HG03520 (cell line): ENCODE results near the gene LMOD3.

Source experiments
- ATAC-seq: cut with Tn5 transposase; IDR thresholded peaks from one replicate; pipeline ENCODE4 v1.9.1; 2021; ENCODE audit warnings: mild to moderate bottlenecking, moderate library complexity; ENCODE audit not compliant: unreplicated experiment

The LMOD3 gene

DNA sequence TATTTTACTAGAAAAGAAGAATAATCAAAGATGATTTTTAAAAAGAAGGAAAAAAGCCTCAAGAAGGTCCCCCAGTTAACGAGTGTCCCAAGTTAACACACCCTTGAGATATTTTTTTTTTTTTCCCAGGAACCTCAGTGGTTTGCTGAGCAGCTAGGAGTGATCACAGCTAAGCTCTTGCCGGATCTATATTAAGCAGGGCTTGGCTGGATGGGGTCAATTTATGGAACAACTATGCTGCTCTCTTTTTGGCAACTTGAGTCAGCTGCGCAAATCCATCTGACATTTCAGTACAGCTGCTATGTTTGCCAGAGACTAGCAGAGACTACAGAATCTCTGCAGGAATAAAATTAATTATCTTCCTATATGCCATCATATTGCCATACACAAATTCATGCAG is at the start of gene LMOD3:
Gene LMOD3, minus strand, starts transcription at position 193 of the 400 bp plus-strand sequence. CDS start 209 bp downstream, outside the sequence.
- ATAC-seq: no peak

DNA sequence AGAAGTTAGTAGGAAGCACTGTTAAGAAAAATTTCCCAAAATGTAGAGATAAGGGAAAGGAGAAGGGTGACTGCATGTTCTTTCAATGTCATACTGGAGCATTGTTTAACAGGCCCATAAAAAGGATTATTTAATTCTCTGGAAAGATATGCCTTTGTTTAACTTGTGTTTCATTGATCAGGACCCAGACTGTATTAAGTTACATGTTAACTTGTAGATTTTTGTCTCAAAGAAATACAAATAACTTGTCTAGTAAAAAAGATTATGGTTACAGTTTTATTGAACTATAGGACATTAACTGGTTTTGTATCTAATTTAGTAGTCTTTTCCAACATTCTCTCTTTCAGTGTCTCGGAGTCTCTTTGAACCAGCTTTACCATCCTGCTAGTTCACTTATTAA is 49.7 kb upstream of the LMOD3 start:
- no peak for ATAC-seq

DNA sequence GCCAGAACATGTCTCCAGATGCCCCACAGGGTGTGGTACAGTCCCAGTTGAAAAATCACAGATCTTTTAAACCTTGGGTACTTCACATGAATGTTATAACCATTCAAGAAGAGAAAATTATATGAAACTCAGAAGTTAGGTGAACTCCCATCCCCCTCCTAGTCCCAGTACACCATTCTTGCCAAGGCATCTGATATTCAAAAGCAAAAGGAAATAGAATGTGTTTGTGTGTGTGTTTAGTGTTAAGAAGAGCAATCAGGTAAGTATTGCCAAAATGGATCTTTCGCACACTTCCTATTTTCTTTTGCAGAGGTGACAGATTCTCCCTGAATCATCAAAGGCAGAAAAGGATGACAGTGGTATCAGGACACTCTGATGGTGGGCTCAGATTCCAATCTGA is 44.1 kb upstream of the LMOD3 start:
- ATAC-seq: no peak

DNA sequence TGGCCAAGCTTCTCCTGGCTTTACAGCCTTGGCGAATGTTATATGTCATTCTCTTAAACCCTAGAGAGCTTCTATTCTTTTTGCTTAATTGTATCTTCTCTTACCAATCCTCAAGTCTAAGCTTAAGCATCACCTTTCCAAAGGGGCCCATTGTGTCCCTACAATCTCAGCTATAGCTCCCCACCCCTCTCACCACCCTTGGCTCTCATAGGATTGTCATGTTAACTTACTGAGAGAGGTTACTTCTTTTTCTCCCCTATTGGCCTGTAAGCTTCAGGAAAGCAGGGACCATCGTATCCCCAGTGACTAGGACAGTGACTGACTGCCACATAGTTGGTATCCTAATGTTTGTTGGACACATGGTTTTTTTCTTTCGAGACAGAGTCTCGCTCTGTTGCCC is 43.3 kb upstream of the LMOD3 start:
- ATAC-seq: no peak

DNA sequence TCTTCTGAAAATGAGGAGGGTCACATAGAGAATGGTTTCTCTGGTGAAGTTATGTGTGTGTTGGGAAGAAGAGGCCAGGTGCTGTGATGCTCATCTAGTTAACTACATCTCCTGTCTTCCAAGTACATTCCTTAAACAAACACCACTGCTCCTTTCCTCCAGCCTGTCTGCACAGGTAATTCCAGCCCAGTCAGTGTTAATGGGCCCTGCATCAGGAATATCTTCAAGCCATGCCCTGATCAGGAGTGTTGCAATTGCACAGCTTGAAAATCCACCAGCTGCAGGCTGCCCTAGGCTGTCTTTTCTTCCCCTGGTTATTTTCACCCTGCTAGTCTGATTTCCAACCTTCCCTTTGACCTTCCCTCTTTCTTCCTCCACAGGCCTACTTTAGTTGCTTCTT is 41.9 kb upstream of the LMOD3 start:
- no peak for ATAC-seq

DNA sequence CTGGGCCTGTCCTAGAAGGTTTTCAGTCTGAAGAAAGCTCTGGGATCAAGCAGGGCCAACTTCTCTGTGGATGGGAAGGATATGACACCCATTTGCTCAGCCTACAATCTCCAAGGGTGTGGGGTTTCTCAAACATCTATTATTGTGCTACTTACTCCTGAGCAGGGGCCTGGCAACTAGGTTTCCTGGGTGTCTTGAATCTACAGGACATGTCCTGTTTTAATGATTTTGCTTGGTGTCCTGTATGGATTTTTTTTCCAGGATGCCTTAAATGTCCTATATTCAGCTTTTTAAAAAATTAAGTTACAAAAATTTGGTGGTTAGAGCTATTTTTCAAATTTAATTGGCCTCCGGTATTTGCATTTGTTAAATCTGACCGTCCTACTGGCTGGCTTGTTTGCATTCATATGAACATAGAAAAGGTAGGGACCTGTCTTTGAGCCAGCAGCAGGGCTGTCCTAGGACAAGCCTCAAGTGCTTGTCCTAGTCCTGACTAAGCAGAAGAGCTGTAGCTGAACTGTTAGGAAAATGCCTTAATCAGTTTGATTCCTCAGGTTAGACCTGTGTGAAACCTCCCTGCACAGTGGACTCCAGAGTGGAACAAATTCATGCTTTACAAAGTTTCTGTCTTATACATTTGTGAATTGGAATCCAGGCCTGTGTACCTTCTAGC is 40.0 kb upstream of the LMOD3 start:
- ATAC-seq: no peak

DNA sequence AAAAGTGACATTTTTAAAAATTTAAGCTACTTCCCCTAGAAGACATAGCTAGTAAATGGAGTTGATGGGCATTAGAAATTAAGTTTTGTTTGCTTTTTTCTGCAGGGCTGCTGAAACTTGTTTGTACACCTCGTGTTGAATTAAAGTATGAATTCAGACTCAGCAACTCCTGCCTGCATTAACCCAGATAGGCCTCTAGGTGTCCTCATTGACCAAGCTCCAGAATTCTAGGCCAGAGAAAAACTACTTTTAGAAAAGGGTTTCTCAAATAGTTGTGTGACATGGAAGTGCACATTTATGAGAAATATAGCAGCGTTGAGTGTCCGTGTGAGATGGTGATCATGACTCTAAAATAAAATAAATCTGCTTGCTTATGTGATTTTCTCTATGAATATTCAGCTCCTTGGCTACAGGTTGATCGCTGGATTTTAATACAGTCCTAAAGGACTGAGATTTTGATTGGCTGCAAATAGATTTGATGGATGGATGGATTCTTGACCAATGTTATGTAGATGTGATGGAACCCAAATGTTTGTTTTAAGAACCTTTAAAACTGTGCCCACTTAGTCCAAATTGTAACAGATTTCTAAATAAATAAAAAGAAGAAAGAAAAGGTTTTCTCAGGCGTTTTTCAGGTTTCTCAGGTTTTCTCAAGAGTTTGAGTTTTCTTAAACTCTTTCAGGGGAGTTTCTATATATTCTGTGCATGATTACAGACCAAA is 39.4 kb upstream of the LMOD3 start:
- no peak for ATAC-seq

DNA sequence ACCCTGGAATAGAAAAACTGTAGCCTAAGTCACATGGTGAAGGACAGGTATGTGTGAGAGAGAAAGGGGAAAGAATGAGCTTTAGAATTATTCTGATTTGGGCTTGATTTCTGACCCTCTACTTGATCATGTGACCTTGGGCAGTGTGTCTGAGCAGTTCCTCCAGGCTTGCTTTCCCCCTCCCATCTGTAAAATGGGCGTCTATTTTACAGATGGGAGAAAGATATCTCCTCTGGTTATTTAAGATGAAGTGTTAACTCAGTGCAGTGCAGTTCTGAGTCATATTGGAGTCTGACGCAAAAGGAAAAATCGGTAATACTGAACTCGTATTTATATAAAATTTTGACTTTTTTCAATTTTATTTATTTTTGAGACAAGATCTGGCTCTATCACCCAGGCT is 38.1 kb upstream of the LMOD3 start:
- no peak for ATAC-seq

DNA sequence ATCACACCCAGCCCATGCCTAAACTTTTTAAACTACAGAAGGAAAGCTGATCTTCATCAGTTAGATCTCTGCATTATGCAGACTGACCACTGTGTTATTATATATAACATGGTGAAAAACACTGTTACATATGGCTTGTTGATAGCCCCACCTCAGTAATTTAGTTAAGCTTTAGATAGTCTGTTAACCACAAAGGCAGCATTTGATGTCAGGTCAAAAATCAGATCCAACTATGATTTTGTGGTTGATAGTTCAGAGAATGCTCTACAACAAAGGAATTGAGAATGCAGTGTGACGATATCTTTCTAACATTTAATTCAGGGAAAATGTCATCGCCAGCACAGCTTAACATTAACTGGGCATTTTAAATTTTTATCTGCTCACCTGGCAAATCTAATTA is 37.7 kb upstream of the LMOD3 start:
- no peak for ATAC-seq

DNA sequence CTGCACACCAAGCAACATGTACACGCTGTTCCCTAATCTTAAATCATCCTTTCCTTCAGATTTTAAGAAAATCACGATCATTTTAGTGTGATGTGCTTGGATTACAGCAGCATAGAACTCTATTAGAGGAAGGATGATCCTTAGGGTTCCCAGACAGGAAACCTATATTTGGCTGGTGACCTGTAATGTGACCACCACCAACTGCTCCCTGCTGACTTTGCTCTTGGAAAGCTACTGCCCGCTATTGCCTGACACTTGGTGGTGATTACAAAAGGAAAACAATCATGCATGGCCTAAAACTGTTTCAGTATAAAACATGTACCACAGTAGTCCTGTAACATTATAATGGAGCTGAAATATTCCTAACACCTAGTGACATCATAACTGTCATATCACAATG is 27.2 kb upstream of the LMOD3 start:
- no peak for ATAC-seq

DNA sequence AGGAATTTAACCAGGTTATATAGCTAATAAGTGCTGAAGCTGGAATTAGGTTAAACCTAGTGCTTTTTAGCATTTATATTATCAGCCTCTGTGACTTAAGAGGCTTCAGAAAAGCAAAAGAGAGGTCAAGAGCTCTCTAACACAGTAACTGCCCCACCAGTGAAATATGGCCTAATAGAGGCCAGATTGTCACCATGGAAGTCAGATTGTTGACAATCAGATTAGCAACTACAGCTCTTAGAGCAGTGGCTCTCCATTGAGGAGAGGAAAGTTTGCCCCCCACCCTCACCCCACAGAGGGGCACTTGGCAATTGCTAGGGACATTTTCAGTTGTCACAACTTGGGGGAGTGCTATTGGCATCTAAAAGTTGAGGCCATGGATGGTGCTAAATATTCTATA is 23.3 kb upstream of the LMOD3 start:
- ATAC-seq: no peak

DNA sequence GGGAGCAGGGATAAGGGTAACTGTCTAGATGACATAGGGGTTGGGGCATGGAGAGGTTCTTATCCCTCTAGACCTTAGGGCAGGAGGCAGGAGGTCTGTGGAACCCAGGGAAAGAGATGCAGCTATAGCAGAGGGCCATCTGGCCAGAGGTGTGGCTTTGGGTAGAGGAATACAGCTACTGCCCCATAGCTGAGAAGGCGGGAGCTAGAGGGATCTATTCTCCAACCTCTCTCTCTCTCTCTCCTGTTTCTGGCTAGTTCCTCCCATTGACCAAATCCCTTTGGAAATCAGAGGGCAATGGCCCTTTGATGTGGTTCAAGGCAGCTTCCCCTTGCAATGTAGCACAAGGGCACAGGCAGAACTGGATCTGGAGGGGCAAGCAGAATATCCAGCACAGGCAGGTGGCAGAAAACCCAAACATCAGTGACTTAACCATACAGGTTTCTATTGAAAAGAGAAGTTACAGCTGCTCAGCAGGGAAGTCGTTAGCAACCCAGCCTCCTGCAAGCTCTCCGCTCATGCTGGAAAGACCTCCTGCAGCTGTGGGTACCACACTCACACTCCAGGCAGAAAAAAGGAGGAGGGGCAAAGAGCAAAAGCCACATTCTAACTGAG is 22.3 kb upstream of the LMOD3 start:
- ATAC-seq: no peak

DNA sequence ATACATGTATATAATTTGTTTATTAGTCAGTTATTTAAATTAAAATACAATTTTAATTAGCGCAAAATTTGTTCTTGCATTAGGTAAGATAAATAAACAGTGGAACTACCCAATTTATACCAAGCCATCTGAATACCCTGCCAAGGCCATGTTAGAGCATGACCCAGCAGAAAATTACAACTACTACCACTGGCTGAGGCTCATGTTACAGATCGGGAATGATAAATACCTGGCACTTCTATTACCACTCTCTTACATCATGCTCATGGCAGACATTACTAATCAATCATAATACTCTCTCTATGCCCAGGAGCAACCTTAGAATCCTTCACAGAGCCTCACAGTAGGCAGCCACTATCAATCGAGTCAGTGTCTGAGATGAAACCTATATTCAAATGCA is 21.2 kb upstream of the LMOD3 start:
- ATAC-seq: no peak

DNA sequence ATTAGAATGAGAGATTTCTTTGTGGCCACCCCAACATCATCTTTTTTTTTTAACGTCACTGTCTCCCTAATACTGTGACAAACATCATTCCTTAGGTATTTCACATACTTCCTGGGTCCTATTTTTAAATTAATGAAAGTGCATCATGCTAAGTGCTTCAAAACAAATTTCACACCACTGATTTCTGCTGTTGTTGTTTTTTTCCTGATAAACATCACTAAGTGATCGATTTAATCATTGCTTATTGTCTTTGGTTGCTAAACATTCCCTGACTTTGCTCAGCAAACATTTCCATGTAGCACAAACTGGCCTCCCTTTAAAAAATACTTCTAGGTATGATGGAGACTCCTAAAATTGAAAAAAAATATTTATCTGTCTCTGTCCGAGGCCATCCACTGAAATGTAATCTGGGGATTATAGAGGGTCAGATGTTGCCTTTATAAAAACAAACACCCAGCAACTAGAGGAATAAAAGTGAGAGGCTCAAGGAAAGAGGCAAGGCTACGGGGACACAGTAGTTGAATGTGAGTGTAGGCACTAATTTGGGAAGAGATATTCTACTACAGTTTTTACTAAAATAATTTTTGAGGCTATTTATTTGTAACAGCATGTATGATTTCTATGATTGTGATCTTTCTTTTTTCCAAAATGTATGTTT is 20.5 kb upstream of the LMOD3 start:
- no peak for ATAC-seq

DNA sequence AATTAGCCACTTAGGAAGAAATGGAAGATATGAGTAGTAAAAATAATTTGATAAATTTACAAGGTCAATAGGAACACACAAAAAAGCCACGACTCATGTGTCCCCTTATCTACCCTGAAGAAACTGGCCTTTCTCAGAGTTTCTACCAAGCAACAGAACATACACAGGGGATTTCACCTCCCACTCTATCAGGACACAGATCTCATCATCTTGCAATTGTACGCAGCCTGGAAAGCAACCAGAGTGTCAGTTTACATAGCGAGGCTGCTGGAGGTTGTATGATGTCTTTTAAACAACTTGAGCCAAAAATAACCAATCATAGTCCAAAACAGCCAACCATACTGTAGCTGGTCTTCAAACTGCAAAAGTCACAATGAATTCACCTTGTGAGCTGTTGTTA is 19.7 kb upstream of the LMOD3 start:
- ATAC-seq: no peak

DNA sequence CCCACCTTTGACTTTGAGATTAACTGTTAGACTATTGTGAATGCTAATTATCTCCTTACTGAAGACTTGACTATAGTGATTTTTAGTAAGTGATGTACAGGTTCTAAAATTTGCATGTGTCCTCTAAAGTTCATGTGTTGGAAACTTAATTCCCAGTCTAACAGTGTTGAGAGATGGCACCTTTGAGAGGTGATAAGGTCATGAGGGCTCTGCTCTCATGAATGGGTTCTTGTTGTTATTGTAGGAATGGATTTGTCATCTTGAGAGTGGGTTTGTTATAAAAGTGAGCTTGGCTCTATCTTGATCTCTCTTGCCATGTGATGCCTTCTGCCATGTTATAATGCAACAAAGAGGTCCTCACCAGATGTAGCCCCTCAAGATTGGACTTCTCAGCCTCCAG is 18.9 kb upstream of the LMOD3 start:
- no peak for ATAC-seq

DNA sequence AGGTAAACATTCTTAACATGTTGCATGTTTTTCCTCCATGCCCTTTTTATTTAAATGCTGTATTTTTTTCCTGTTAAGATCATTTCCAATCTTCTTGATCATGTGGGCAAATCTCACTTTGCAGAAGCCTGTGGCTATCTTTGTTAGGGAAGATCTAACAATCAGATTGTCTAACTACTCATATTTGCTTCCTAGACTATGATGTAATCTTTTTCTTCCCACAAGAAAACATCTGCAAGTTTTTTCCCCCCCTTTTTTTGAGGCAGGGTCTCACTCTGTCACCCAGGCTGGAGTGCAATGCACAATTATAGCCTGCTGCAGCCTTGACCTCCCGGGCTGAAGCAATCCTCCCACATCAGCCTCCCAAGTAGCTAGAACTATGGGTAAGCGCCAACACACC is 15.0 kb upstream of the LMOD3 start:
- no peak for ATAC-seq

DNA sequence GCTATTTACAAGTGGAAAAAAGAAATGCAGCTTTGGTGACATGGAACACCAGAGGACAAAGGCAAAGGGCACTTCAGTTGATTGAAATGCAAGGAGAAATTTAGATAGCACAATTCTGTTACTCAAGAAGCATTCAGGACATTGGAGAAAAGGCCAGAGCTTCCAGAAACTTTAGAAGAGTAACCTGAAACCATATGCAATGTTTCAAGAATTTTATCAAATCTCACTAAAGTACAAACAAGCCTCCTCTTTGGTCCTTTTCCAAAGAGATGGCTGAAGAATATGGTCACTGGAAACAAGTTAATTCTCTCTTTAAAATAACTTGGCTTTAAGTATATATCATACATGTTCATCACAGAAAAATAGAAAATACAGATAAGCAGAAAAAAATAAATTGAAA is 14.6 kb upstream of the LMOD3 start:
- ATAC-seq: no peak

DNA sequence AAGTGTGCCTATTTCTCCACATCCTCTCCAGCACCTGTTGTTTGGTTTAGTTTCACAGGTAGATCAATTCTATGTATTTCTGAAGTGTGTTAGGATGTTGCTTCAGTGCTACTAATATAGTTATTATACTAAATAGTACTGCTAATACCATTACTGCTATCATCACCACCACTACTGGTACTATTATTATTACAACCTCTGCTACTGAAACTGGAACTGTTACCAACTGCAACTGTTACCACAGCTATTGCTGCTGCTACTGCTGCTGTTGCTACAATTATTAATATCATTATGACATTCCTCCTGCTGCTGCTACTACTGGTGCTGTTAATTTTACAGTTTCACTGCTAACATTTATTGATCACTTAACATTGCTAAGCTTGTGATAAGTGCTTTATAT is 8.3 kb upstream of the LMOD3 start:
- ATAC-seq: peak; percentile 99

DNA sequence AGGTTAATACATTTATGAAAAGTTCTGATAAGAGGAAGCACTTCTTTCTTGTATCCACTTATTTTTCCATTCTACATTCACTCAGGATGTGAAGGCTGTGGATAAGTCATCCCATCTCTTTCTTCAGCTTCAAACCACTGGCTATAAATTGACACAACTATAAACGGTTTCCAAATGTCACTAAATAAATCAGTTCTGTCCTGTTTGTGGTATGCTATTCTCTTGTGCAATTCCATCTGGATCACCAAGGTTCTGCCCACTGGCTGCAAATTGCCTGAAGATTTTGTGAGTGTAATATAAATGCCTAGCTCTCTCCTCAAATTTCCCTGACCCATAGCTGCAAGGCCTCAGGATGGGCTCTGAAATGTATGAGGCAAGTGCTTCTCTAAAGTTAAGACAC is 7.1 kb upstream of the LMOD3 start:
- ATAC-seq: no peak

DNA sequence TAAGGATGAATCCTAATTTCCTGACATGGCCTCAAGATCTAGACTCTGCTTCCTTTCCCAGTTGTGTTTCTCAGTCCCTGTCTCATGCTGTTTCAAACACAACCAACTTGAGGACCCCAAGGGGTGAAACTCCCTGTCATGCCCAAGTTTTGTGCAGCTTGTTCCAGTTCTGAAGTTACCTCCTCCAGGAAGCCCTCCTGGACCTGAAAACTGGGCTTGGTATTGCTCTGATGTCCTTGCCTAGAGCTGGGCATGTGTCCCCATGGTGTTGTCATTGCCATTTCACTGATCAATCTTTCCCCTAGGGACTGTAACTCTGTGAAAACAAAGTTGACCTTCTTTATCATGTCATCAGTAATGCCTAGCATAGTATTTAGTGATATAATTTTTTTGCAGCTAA is 6.1 kb upstream of the LMOD3 start:
- ATAC-seq: no peak

DNA sequence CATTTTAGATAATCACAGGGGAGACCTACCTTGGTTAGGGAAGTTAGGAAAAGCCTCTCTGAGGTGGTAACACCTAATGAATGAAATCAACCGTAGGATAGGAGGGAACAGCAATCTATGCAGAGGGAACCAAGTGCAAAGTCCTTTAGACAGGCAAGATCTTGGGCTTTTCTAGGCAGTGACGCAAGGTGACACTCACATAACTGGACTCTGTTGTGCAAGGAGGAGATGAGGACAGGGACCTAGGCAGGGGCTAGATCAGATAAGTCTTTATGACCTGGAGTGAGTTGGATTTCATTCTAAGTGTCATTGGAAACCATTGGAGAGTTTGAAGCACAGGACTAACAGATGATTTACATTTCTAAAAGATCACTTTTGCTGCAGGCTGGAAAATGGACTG is 4.6 kb upstream of the LMOD3 start:
- no peak for ATAC-seq
